Retina (tissue), 1 donor: ENCODE measurements around the gene NAIF1.
"Not testable (repeated sequence)": the region's sequence is repeated elsewhere in the genome, so short reads cannot be mapped to it uniquely, and the experiment has no call there.

ENCODE experiments used
- DNase-seq: peaks from one replicate; pipeline ENCODE4 v3.0.0-alpha.2; 2016

Gene NAIF1

DNA sequence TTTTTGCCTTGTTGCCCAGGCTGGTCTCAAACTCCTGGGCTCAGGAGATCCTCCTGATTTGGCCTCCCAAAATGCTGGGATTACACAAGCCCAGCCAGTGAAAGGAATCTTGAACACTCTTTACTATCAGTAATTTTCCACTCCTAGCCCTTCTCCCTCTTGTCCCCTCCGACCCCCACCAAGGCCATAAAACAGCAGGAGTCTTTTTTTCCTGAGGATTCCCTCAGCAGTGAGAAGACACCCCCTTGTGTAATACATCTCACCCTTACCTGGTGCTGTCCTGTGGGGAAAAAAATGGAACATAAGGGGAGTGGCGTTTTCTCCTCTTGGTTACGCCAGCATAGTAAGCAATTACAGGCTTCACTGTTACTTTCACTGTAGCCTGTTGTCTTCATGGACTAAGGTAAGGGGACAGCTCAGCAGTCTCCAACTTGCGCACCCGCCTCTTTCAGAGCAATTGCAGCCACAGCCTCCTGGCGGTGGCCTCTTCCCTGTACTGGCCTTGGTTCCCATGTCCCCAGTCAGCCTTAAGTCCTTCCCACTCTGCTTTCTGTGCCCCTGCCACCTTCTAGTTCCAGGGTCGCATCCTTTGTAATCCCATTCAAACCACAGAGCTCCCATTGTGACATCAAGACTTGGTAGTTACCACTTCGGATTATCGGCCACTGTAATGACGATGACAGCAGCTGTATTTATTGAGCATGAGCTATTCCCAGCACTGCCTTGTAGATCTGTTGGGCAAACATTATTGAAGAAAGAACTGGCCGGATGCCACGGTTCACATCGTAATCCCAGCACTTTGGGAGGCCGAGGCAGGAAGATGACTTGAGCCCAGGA, 10.0 kb downstream of the NAIF1 start:
- no peak for DNase-seq

- DNase-seq: no peak
These were observed 11.0 kb downstream of the NAIF1 start for GRCh38 chr9:128056086-128056485.

DNA sequence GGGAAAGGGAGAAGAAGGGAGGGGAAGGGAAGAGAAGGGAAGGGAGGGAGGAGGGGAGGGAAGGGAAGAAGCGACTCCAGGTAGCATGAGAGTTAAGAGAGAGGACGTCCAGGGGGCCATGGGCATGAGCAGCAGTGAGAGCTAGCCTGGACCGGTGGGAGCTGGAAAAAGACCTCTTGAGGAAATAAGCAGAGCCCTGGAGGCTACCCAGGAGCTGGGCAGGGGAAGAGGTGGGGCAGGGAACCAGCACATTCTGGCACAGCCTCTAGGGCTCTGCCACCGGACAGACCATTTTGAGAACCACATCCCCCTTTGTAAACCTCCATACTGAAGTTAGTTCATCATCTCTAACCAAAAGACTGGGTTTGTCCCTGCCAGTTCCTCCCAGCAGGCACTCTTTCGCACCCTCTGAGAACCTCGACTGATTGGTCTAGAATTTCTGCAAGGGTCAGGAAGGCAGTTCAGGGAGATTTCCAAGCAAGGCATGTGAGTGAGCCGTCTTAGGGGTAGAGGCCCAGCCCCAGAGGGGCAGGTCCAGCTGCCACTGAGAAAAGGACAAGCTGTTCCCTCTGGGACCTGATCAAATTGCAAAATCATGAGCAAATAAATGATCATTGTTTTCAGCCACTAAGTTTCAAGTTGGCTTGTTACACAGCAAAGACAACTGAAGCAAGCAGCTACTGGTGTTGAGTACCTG, 11.6 kb downstream of the NAIF1 start:
- no peak for DNase-seq

GRCh38 chr9:128054087-128054486, 13.0 kb downstream of the NAIF1 start:
- DNase-seq: no peak

DNA sequence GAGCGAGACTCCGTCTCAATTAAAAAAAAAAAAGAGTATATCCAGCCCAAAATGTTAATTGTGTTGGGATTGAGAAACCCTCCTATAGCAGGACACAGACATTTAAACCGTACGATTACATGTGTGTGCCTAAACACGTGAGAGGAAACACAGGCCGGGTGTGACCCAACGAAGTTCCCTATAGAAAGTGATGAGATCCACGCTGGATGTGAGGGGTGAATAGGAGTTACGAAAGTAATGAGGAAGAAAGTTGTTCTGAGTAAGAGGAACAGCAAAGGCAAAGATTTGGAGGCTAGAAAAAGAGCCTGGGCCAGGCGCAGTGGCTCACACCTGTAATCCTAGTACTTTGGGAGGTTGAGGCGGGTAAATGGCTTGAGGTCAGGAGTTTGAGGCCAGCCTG, 13.6 kb downstream of the NAIF1 start:
- DNase-seq: no peak

- no peak for DNase-seq
These were observed 15.0 kb downstream of the NAIF1 start for GRCh38 chr9:128051932-128052709.

GRCh38 chr9:128049843-128050242, 17.3 kb downstream of the NAIF1 start:
- DNase-seq: no peak

DNA sequence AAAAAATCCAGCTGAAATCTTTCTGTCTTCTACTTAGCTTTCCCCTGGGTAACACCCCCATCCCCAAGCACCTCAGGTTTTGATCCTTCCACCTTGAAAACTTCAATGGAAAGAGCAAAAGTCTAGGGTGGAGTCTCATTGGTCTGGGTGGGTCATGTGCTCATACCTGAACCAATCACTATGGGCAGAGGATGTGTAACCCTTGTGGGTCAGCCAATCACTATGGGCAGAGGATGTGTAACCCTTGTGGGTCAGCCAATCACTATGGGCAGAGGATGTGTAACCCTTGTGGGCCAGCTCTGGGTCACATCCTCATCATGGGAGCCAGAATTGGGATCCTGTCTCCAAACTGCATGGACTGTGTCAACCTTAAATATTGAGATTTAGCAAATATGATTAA, 18.5 kb downstream of the NAIF1 start:
- DNase-seq: no peak

GRCh38 chr9:128047231-128047630, 19.9 kb downstream of the NAIF1 start:
- no peak for DNase-seq

DNA sequence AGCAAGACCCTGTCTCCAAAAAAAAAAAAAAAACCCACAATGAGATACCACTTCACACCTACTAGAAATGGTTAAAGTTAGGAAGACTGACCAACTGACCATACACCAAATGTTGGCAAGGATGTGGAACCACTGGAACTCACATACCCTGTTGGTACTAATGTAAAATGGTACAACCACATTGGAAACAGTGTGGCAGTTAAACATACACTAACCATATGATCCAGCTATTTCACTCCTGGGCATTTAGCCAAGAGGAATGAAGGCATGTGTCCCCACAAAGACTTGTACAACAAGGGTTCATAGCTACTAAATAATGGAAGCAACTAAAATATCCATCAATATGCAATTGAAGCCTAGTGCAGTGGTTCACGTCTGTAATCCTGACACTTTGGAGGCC, 21.3 kb downstream of the NAIF1 start:
- DNase-seq: no peak

DNA sequence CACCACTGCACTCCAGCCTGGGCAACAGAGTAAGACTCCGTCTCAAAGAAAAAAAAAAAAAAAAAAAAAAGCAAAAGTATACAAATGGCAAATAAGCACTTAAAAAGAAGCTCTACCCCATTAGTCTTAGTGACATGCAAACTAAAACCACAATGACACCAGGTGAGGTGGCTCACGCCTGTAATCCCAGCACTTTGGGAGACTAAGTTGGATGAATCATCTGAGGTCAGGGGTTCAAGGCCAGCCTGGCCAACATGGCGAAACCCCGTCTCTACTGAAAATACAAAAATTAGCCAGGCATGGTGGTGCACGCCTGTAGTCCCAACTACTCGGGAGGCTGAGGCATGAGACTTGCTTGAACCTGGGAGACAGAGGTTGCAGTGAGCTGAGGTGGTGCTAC, 21.7 kb downstream of the NAIF1 start:
- not testable (repeated sequence) for DNase-seq

DNA sequence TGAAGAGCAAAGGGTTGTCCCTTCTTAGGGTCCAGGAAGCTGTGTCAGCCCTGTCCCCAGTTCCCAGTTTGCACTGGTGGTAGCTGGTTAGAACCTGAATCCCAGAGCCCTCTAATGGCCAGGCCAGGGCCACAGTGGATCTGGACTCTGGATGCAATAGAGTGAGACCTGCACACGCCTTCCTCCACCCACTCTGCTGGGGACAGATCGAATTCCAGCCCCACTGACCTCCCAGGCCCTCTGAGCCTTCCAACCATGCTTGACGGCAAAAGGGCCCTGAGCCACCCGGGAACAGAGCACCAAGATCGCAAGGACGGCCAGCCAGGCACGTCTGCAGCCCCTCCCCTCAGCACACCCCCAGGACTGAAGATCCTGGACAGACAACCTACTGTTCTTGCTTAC, 23.7 kb downstream of the NAIF1 start:
- DNase-seq: no peak

DNA sequence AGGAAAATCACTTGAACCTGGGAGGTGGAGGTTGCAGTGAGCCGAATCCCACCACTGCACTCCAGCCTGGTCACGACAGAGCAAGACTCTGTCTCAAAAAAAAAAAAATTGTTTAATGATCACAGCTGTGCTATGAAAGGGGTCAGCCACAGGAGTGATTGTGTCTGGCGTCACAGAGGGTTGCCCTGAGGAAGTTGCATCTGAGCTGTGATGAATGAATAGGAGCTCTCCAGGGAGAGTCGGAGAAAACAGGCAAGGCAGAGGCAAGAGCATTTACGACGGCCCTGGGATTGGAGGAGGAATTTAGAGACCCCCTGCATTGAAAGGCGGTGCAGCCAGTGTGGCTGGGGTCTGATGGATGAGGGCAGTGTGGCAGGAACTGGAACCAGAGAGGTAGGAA, 25.1 kb downstream of the NAIF1 start:
- no peak for DNase-seq

GRCh38 chr9:128040783-128041182, 26.3 kb downstream of the NAIF1 start:
- DNase-seq: not testable (repeated sequence)

- not testable (repeated sequence) for DNase-seq
These were observed 30.6 kb downstream of the NAIF1 start for GRCh38 chr9:128036522-128036921.

DNA sequence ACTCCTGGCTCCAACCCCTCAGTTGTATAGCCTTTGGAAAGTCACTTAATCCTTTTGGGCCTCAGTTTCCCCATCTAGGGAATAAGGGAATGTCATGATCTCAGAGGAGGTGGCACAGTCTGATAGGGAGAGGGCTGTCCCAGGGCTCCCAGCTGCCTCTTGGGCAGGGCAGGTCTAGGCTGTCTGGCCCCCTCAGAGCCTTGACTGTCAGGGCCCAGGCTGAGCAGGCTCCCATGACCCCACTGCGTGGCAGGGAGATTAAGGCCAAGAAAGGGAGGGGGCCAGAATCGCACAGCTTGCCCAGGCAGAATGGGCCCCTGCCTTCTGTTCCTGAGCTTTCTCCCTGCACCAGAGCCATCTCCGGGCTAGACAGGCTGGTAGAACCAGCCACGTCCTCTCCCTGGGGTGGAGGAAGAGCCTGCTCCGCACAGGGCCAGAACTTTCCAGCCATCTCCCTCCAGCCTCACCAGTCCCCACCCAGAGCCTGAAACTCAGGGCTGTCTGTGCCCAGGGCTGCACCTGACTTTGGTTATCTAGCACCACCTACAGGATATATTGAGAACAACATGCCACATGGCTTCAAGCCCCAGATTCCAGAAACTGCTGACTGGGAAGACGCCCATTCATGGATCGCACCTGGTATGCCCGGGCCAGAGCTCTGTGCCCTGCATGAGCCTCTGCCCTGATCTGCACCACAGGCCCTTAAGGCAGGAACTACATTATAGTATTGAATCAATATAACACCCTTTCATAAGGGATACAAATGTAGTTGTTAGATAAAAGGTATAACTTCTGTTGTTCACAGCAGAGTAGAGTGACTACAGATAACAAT, 32.1 kb downstream of the NAIF1 start:
- DNase-seq: peak; percentile 73

GRCh38 chr9:128033609-128034008, 33.5 kb downstream of the NAIF1 start:
- no peak for DNase-seq

- DNase-seq: no peak
These were observed 39.4 kb downstream of the NAIF1 start for GRCh38 chr9:128027705-128028104.

- DNase-seq: no peak
These were observed 40.2 kb downstream of the NAIF1 start for GRCh38 chr9:128026773-128027541.

- DNase-seq: no peak
These were observed 40.8 kb downstream of the NAIF1 start for GRCh38 chr9:128026255-128026772.

DNA sequence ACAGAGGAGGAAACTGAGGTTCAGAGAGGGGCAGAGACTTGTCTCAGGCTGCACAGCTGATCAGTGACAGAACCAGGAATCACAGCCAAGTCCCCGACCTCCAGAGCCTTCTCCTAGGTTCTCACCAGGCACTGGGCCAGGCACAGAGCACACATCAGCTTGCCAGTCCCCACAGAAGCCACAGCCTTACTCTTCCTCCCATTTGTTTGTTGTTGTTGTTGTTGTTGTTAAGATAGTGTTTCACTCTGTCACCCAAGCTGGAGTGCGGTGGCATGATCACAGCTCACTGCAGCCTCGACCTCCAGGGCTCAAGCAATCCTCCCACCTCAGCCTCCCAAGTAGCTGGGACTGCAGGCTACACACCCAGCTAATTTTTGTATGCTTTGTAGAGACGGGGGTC, 41.4 kb downstream of the NAIF1 start:
- no peak for DNase-seq
